IgD-negative memory B cell (primary cell): ENCODE data around the gene ANGPTL8. TPM values are rescaled to one million over a fixed set of nuclear protein-coding genes. Genes with fewer than 3 reads are reported as not detected.

Experiments
- H3K27ac Mint-ChIP-seq, 3 donors: one replicate each; pipeline ENCODE4 v1.8.0; 2020 to 2022; ENCODE audit warnings: mild to moderate bottlenecking in 3 of 3, mixed read lengths in 3 of 3, moderate library complexity in 1 of 3
- H3K27me3 Mint-ChIP-seq: one replicate; pipeline ENCODE4 v1.8.0; 2021; ENCODE audit warnings: mixed read lengths
- H3K36me3 Mint-ChIP-seq: one replicate; pipeline ENCODE4 v1.8.0; 2020; ENCODE audit warnings: mild to moderate bottlenecking, mixed read lengths
- H3K4me1 Mint-ChIP-seq, 3 donors: one replicate each; pipeline ENCODE4 v1.8.0; 2020 to 2022; ENCODE audit warnings: mixed read lengths in 3 of 3, mild to moderate bottlenecking in 1 of 3
- H3K4me3 Mint-ChIP-seq, 4 donors: one replicate each; pipeline ENCODE4 v1.8.0; 2020 to 2022; ENCODE audit warnings: mild to moderate bottlenecking in 4 of 4, mixed read lengths in 4 of 4, moderate library complexity in 3 of 4
- H3K9me3 Mint-ChIP-seq, 3 donors: one replicate each; pipeline ENCODE4 v1.8.0; 2020 to 2021; ENCODE audit warnings: mixed read lengths in 3 of 3, mild to moderate bottlenecking in 1 of 3
- polyA plus RNA-seq: library from polyadenylated mRNA; unstranded; fragments of 300-500 nt; fragmentation: Illumina TruSeq; gene quantifications from one replicate; pipeline ENCODE4 v1.2.3, GENCODE V29; 2021

ANGPTL8 gene
- polyA plus RNA-seq, 1 donor from 2014 or later, result not detected

- H3K27ac Mint-ChIP-seq, result no peak overlapping the region
- H3K9me3 Mint-ChIP-seq, result no peaks in the 10 kb centered on the region
- H3K4me3 Mint-ChIP-seq, result peak overlapping the region in 3 of 4 donors; percentile 17 to 25 (median 23)
- H3K27me3 Mint-ChIP-seq, result peaks cover 24% of the 10 kb centered on the region
- peaks cover 0 to 5% (median 4%) of the 10 kb centered on the region in 3 donors for H3K4me1 Mint-ChIP-seq
- H3K36me3 Mint-ChIP-seq, result no peaks in the 10 kb centered on the region
Observed at GRCh38 chr19:11199517-11199916, 39.9 kb upstream of the ANGPTL8 start.

- no peaks in the 10 kb centered on the region for H3K9me3 Mint-ChIP-seq
- H3K4me1 Mint-ChIP-seq, result peaks cover 0 to 8% (median 4%) of the 10 kb centered on the region in 3 donors
- peak overlapping the region in 1 of 4 donors; percentile 23 for H3K4me3 Mint-ChIP-seq
Observed at GRCh38 chr19:11200015-11200574, 39.3 kb upstream of the ANGPTL8 start.

GRCh38 chr19:11200931-11201330 is 38.5 kb upstream of the ANGPTL8 start:
- no peaks in the 10 kb centered on the region for H3K9me3 Mint-ChIP-seq
- H3K4me3 Mint-ChIP-seq, result no peak overlapping the region
- no peak overlapping the region for H3K27ac Mint-ChIP-seq
- H3K27me3 Mint-ChIP-seq, result peaks cover 15% of the 10 kb centered on the region
- H3K36me3 Mint-ChIP-seq, result no peaks in the 10 kb centered on the region
- H3K4me1 Mint-ChIP-seq, result peaks cover 3 to 10% (median 4%) of the 10 kb centered on the region in 3 donors

More at GRCh38 chr19:11200015-11200574, 39.3 kb upstream of the ANGPTL8 start:
- Mint-ChIP-seq H3K27ac (no peak overlapping the region), H3K36me3 (no peaks in the 10 kb centered on the region), H3K27me3 (peaks cover 21% of the 10 kb centered on the region)

- no peaks in the 10 kb centered on the region for H3K9me3 Mint-ChIP-seq
- H3K27me3 Mint-ChIP-seq, result peaks cover 8% of the 10 kb centered on the region
- no peak overlapping the region for H3K27ac Mint-ChIP-seq
- peaks cover 5 to 8% (median 7%) of the 10 kb centered on the region in 3 donors for H3K4me1 Mint-ChIP-seq
- peak overlapping the region in 1 of 4 donors; percentile 23 for H3K4me3 Mint-ChIP-seq
- H3K36me3 Mint-ChIP-seq, result no peaks in the 10 kb centered on the region
Observed at GRCh38 chr19:11201791-11202190, 37.6 kb upstream of the ANGPTL8 start.

GRCh38 chr19:11202488-11203193 is 36.8 kb upstream of the ANGPTL8 start:
- H3K4me1 Mint-ChIP-seq, result peaks cover 5 to 8% (median 7%) of the 10 kb centered on the region in 3 donors
- peaks cover 8% of the 10 kb centered on the region for H3K27me3 Mint-ChIP-seq
- no peaks in the 10 kb centered on the region for H3K9me3 Mint-ChIP-seq
- no peak overlapping the region for H3K4me3 Mint-ChIP-seq
- no peaks in the 10 kb centered on the region for H3K36me3 Mint-ChIP-seq
- H3K27ac Mint-ChIP-seq, result no peak overlapping the region

GRCh38 chr19:11203194-11204075 is 36.0 kb upstream of the ANGPTL8 start:
- H3K9me3 Mint-ChIP-seq, result no peaks in the 10 kb centered on the region
- H3K4me1 Mint-ChIP-seq, result peaks cover 5 to 8% (median 5%) of the 10 kb centered on the region in 3 donors
- no peak overlapping the region for H3K4me3 Mint-ChIP-seq
- peaks cover 6% of the 10 kb centered on the region for H3K27me3 Mint-ChIP-seq
- H3K27ac Mint-ChIP-seq, result no peak overlapping the region
- no peaks in the 10 kb centered on the region for H3K36me3 Mint-ChIP-seq

- H3K4me1 Mint-ChIP-seq, result peaks cover 5 to 8% (median 5%) of the 10 kb centered on the region in 3 donors
- H3K36me3 Mint-ChIP-seq, result no peaks in the 10 kb centered on the region
- H3K9me3 Mint-ChIP-seq, result no peaks in the 10 kb centered on the region
- peaks cover 6% of the 10 kb centered on the region for H3K27me3 Mint-ChIP-seq
- H3K4me3 Mint-ChIP-seq, result no peak overlapping the region
- no peak overlapping the region for H3K27ac Mint-ChIP-seq
Observed at GRCh38 chr19:11204076-11204602, 35.3 kb upstream of the ANGPTL8 start.

GRCh38 chr19:11204943-11205349 is 34.5 kb upstream of the ANGPTL8 start:
- peaks cover 6% of the 10 kb centered on the region for H3K27me3 Mint-ChIP-seq
- no peaks in the 10 kb centered on the region for H3K9me3 Mint-ChIP-seq
- H3K36me3 Mint-ChIP-seq, result no peaks in the 10 kb centered on the region
- H3K4me1 Mint-ChIP-seq, result peaks cover 5 to 8% (median 5%) of the 10 kb centered on the region in 3 donors
- H3K27ac Mint-ChIP-seq, result no peak overlapping the region
- H3K4me3 Mint-ChIP-seq, result no peak overlapping the region

- no peaks in the 10 kb centered on the region for H3K9me3 Mint-ChIP-seq
- peak overlapping the region; percentile 6 to 80 (median 75) for H3K27ac Mint-ChIP-seq
- H3K4me3 Mint-ChIP-seq, result peak overlapping the region in 2 of 4 donors; percentile 1 to 66
- H3K36me3 Mint-ChIP-seq, result no peaks in the 10 kb centered on the region
- peaks cover 5 to 9% (median 5%) of the 10 kb centered on the region in 3 donors for H3K4me1 Mint-ChIP-seq
- peaks cover 3% of the 10 kb centered on the region for H3K27me3 Mint-ChIP-seq
Observed at GRCh38 chr19:11205939-11206570, 33.4 kb upstream of the ANGPTL8 start.

GRCh38 chr19:11208561-11209471 is 30.6 kb upstream of the ANGPTL8 start:
- no peak overlapping the region for H3K27ac Mint-ChIP-seq

GRCh38 chr19:11209839-11210655 is 29.4 kb upstream of the ANGPTL8 start:
- Mint-ChIP-seq H3K4me3 (no peak overlapping the region), H3K27me3 (no peaks in the 10 kb centered on the region), H3K36me3 (no peaks in the 10 kb centered on the region), H3K4me1 (peaks cover 5 to 7% (median 5%) of the 10 kb centered on the region in 3 donors), H3K27ac (no peak overlapping the region), H3K9me3 (no peaks in the 10 kb centered on the region)

More at GRCh38 chr19:11208561-11209471, 30.6 kb upstream of the ANGPTL8 start:
- Mint-ChIP-seq H3K27me3 (peaks cover 3% of the 10 kb centered on the region), H3K4me3 (no peak overlapping the region), H3K9me3 (no peaks in the 10 kb centered on the region), H3K36me3 (no peaks in the 10 kb centered on the region), H3K4me1 (peaks cover 5 to 9% (median 5%) of the 10 kb centered on the region in 3 donors)

GRCh38 chr19:11210656-11210928 is 28.8 kb upstream of the ANGPTL8 start:
- no peaks in the 10 kb centered on the region for H3K27me3 Mint-ChIP-seq
- H3K9me3 Mint-ChIP-seq, result no peaks in the 10 kb centered on the region
- H3K27ac Mint-ChIP-seq, result no peak overlapping the region
- H3K4me1 Mint-ChIP-seq, result peaks cover 5 to 7% (median 5%) of the 10 kb centered on the region in 3 donors
- H3K4me3 Mint-ChIP-seq, result no peak overlapping the region
- H3K36me3 Mint-ChIP-seq, result no peaks in the 10 kb centered on the region

GRCh38 chr19:11214387-11214786 is 25.0 kb upstream of the ANGPTL8 start:
- Mint-ChIP-seq H3K36me3 (no peaks in the 10 kb centered on the region), H3K4me1 (peaks cover 0 to 1% (median 0%) of the 10 kb centered on the region in 3 donors), H3K27me3 (no peaks in the 10 kb centered on the region), H3K4me3 (no peak overlapping the region), H3K27ac (no peak overlapping the region), H3K9me3 (no peaks in the 10 kb centered on the region)
